Mesothelial cell of epicardium (in vitro differentiated cells): ENCODE measurements around the gene GEMIN2. TPM values are rescaled to one million over a fixed set of nuclear protein-coding genes. Genes with fewer than 3 reads are reported as not detected.
"Not testable (repeated sequence)": the region's sequence is repeated elsewhere in the genome, so short reads cannot be mapped to it uniquely, and the experiment has no call there.

Experiments used
- DNase-seq, 2 experiments: peaks; one replicate each; pipeline ENCODE4 v3.0.0; 2021; ENCODE audit warnings: low spot score in 2 of 2; ENCODE audit not compliant: unreplicated experiment in 2 of 2
- H3K27ac Mint-ChIP-seq: 2 replicates; pipeline ENCODE4 v1.8.0; 2021; ENCODE audit warnings: mixed read lengths
- H3K27me3 Mint-ChIP-seq: 2 replicates; pipeline ENCODE4 v1.8.0; 2021; ENCODE audit warnings: low read depth, mixed read lengths
- H3K36me3 Mint-ChIP-seq: 2 replicates; pipeline ENCODE4 v1.8.0; 2021; ENCODE audit warnings: mixed read lengths
- H3K4me1 Mint-ChIP-seq: 2 replicates; pipeline ENCODE4 v1.8.0; 2021; ENCODE audit warnings: mixed read lengths
- H3K4me3 Mint-ChIP-seq: 2 replicates; pipeline ENCODE4 v1.8.0; 2021; ENCODE audit warnings: mild to moderate bottlenecking, moderate library complexity, mixed read lengths
- H3K9me3 Mint-ChIP-seq: 2 replicates; pipeline ENCODE4 v1.8.0; 2021; ENCODE audit warnings: mixed read lengths
- total RNA-seq: library from RNA; stranded (reverse); gene quantifications from 3 replicates; pipeline ENCODE4 v1.2.1, GENCODE V29; 2021
- TF ChIP-seq, protein P1 (sequence below): fragments of 200-600 bp; sonication (generic); IDR thresholded peaks from one replicate; pipeline ENCODE4 v1.5.0; 2021; ENCODE audit warnings: antibody characterized with exemption; ENCODE audit not compliant: unreplicated experiment

GEMIN2 gene
- 13.9 to 17.0 TPM (median 15.8 TPM) in 3 replicates for total RNA-seq

DNA sequence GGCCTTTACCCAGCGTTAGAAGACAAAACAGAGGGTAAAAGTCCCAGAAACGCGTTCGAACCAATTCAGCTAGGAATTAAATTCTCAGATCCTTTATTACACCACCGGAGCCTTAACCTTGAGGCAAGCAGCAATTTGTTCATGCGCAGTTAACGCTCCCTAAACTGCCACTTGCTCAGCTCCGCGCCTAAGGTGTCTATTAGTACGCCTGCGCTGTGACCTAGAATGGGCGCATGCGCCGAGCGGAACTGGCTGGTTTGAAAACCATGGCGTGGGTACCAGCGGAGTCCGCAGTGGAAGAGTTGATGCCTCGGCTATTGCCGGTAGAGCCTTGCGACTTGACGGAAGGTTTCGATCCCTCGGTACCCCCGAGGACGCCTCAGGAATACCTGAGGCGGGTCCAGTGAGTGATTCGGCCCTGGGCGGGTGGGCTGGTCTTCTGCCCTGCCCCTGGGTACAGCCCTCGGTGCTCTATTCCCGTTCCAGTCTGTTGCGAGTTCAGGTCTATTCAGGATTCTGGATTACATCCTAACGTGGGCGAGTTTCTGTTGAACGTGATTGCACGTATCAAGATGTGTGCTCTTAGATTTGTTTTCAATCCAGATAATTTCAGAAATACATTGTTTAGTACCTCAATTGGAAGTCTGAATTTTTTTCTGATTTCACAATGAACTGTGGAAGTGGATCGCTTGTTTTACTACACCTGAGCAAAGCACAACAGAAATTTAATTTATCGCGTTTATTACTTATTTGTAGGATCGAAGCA lies at the start of gene GEMIN2:
GEMIN2 (plus strand) TSS at position 251 of the 766 bp plus-strand sequence; CDS start at position 267, 16 bp downstream.
- peak within 1 kb of the TSS; percentile 92 for H3K27ac Mint-ChIP-seq
- peak; percentile 74 to 93 for DNase-seq
- H3K4me3 Mint-ChIP-seq, result peak within 1 kb of the TSS; percentile 94
- no peaks in the 10 kb centered on the region for H3K27me3 Mint-ChIP-seq
- TF ChIP-seq, protein P1, sequence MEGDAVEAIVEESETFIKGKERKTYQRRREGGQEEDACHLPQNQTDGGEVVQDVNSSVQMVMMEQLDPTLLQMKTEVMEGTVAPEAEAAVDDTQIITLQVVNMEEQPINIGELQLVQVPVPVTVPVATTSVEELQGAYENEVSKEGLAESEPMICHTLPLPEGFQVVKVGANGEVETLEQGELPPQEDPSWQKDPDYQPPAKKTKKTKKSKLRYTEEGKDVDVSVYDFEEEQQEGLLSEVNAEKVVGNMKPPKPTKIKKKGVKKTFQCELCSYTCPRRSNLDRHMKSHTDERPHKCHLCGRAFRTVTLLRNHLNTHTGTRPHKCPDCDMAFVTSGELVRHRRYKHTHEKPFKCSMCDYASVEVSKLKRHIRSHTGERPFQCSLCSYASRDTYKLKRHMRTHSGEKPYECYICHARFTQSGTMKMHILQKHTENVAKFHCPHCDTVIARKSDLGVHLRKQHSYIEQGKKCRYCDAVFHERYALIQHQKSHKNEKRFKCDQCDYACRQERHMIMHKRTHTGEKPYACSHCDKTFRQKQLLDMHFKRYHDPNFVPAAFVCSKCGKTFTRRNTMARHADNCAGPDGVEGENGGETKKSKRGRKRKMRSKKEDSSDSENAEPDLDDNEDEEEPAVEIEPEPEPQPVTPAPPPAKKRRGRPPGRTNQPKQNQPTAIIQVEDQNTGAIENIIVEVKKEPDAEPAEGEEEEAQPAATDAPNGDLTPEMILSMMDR, result no peak
- no peaks in the 10 kb centered on the region for H3K36me3 Mint-ChIP-seq
- no peaks in the 10 kb centered on the region for H3K9me3 Mint-ChIP-seq
- peaks cover 13% of the 10 kb centered on the region for H3K4me1 Mint-ChIP-seq

DNA sequence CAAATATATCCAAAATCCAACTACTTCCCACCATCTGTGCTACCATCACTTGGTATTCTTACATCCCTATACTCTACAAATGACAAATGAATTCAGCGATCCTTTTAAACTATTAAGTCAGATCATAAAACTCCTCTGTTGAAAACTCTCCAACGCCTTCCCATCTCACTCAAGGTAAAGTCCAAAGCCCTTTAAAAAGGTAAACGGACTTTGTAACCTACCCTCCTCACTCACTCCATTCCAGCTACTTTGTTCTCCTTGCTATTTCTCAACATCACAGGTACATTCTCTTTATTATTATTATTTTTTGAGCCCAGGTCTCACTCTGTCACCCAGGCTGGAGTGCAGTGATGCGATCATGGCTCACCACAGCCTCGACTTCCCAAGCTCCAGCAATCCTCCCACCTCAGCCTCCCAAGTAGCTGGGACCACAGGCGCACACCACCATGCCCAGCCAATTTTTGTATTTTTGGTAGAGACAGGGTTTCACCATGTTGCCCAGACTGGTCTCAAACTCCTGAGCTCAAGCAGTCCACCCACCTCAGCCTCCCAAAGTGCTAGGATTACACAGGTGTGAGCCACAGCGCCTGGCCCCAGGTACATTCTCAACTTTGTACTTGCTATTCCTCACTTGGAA lies 44.8 kb upstream of the GEMIN2 start:
- not testable (repeated sequence) for DNase-seq
- H3K36me3 Mint-ChIP-seq, result peaks cover 46% of the 10 kb centered on the region

DNA sequence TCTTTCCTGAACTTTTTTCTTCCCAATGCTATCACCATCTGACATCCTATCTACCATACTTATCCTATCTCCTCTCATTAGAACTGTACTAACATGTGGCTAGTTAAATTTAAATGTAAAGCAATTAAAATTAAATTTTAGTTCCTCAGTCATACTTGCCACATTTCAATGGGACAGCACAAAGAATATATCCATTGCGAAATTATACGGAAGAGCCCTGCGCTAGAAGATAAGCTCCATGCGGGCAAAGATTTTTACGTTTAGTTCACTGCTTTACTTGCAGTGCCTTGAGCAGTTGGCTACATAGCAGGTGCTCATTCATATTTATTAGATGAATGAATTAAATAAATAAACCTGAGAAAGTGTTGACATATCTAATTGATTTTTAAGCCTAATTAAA lies 44.2 kb upstream of the GEMIN2 start:
- TF ChIP-seq, protein P1, result no peak
- Mint-ChIP-seq H3K4me1 (no peaks in the 10 kb centered on the region), H3K27ac (no peak overlapping the region), H3K36me3 (peaks cover 45% of the 10 kb centered on the region), H3K4me3 (no peak overlapping the region), H3K27me3 (no peaks in the 10 kb centered on the region), H3K9me3 (no peaks in the 10 kb centered on the region)
- DNase-seq, result no peak

More for the DNA sequence above, 44.8 kb upstream of the GEMIN2 start:
- not testable (repeated sequence) for H3K27me3 Mint-ChIP-seq, H3K27ac Mint-ChIP-seq, H3K4me1 Mint-ChIP-seq, H3K4me3 Mint-ChIP-seq, H3K9me3 Mint-ChIP-seq

GRCh38 chr14:39071096-39071495 lies 43.0 kb upstream of the GEMIN2 start:
- Mint-ChIP-seq H3K4me1 (no peaks in the 10 kb centered on the region), H3K36me3 (peaks cover 44% of the 10 kb centered on the region), H3K4me3 (no peak overlapping the region), H3K27ac (no peak overlapping the region), H3K27me3 (no peaks in the 10 kb centered on the region), H3K9me3 (no peaks in the 10 kb centered on the region)
- TF ChIP-seq, protein P1, result no peak
- no peak for DNase-seq

GRCh38 chr14:39080886-39081285 lies 33.2 kb upstream of the GEMIN2 start:
- Mint-ChIP-seq H3K36me3 (peaks cover 45% of the 10 kb centered on the region), H3K27me3 (no peaks in the 10 kb centered on the region), H3K27ac (no peak overlapping the region)

More at GRCh38 chr14:39080886-39081285, 33.2 kb upstream of the GEMIN2 start:
- no peaks in the 10 kb centered on the region for H3K9me3 Mint-ChIP-seq
- TF ChIP-seq, protein P1, result no peak
- H3K4me3 Mint-ChIP-seq, result no peak overlapping the region
- no peak for DNase-seq
- H3K4me1 Mint-ChIP-seq, result no peaks in the 10 kb centered on the region
